ENCODE data around the gene IGHMBP2.

DNA sequence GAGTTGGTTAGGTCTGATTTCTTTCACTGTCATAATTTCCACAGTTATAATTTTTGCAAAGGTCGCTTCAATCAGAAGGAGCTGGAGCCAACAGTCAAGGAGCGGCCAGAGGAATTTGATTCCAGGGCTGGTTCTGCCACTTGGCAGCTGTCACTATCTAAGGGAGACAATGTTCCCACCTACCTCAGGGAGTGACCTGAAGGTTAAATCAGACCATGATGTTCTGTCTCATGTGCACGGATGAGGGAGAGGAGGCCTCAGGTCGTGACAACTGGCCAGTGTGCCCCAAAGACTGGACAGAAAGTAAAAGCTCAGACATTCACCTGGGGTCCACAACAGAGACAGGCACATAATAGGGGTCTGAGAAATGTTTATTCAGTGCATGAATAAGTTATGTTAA is 69.5 kb downstream of the IGHMBP2 start:
- TF ChIP-seq EZH2phosphoT487 (IDR thresholded peaks at IDR 0.05; ENCODE audit: insufficient read depth, low read depth) (no peak), EZH2 (IDR thresholded peaks at IDR 0.05; ENCODE audit: insufficient read depth, poor library complexity, severe bottlenecking) (no peak)

All from GM23248 (cell line).